IMR-90 (cell line): ENCODE results near the gene CALY. TPM values are rescaled to one million over a fixed set of nuclear protein-coding genes. Genes with fewer than 3 reads are reported as not detected.

Experiments used
- ATAC-seq: fragments of 200-7000 bp; cut with Tn5 transposase; 2 replicates; pipeline ENCODE4 v1.9.1; 2020; ENCODE audit warnings: low read depth, mild to moderate bottlenecking, moderate library complexity
- BruUV-seq: library from RNA; stranded (reverse); fragments of 400-500 nt; replicated peaks from 2 replicates; lab custom pipeline; 2021; lab: Mats Ljungman, UMichigan
- CTCF ChIA-PET: fragments of 300-600 bp; formaldehyde crosslinking; extraction: SDS; loops from one replicate; lab custom pipeline; 2021; ENCODE audit warnings: antibody characterized with exemption; lab: Yijun Ruan, JAX
- POLR2A ChIA-PET: fragments of 300-600 bp; sonication (Branson Sonifier 250); formaldehyde crosslinking; loops from one replicate; lab custom pipeline; 2022; ENCODE audit warnings: antibody characterized with exemption; ENCODE audit not compliant: unreplicated experiment; lab: Charles Lee
- DNase-seq: peaks from one replicate; pipeline ENCODE4 v3.0.0; 2013
- H2AFZ ChIP-seq: replicated peaks from 2 replicates; pipeline ENCODE3; 2013; ENCODE audit warnings: low read length, mild to moderate bottlenecking; ENCODE audit not compliant: poor library complexity
- H2AK5ac ChIP-seq: 2 replicates; pipeline ENCODE4 v1.6.1; 2013; ENCODE audit warnings: low read depth, low read length, inconsistent platforms
- H2AK9ac ChIP-seq: replicated peaks from 2 replicates; pipeline ENCODE3; 2013; ENCODE audit warnings: mild to moderate bottlenecking, low read depth, low read length, moderate library complexity; ENCODE audit not compliant: poor library complexity
- H2BK120ac ChIP-seq: 2 replicates; pipeline ENCODE4 v1.6.1; 2013; ENCODE audit warnings: low read depth, low read length, inconsistent platforms
- H2BK15ac ChIP-seq: 3 replicates; pipeline ENCODE4 v1.6.1; 2013; ENCODE audit warnings: low read depth, low read length, inconsistent platforms
- H2BK20ac ChIP-seq: 2 replicates; pipeline ENCODE4 v1.6.1; 2013; ENCODE audit warnings: low read depth, mild to moderate bottlenecking, inconsistent platforms, low read length, moderate library complexity
- H2BK5ac ChIP-seq: 2 replicates; pipeline ENCODE4 v1.6.1; 2013; ENCODE audit warnings: mild to moderate bottlenecking, low read depth, low read length, inconsistent platforms; ENCODE audit not compliant: poor library complexity, severe bottlenecking
- H3K14ac ChIP-seq: replicated peaks from 2 replicates; pipeline ENCODE4 v1.6.1; 2013; ENCODE audit warnings: low read depth, low read length, inconsistent platforms
- H3K18ac ChIP-seq: 2 replicates; pipeline ENCODE4 v1.6.1; 2013; ENCODE audit warnings: low read depth, low read length, control low read depth
- H3K23ac ChIP-seq: 2 replicates; pipeline ENCODE4 v1.6.1; 2013; ENCODE audit warnings: low read depth, low read length, inconsistent platforms
- H3K27ac ChIP-seq: 2 replicates; pipeline ENCODE4 v1.5.1; 2013; ENCODE audit warnings: mild to moderate bottlenecking, control low read depth, low read length; ENCODE audit not compliant: insufficient read depth
- H3K27me3 ChIP-seq: 2 replicates; pipeline ENCODE4 v1.6.1; 2013; ENCODE audit warnings: low read length; ENCODE audit not compliant: control insufficient read depth, insufficient read depth
- H3K36me3 ChIP-seq: 2 replicates; pipeline ENCODE4 v1.6.1; 2013; ENCODE audit warnings: low read length, mixed read lengths; ENCODE audit not compliant: control insufficient read depth, insufficient read depth
- H3K4ac ChIP-seq: 2 replicates; pipeline ENCODE4 v1.6.1; 2013; ENCODE audit warnings: low read depth, low read length, inconsistent platforms
- H3K4me1 ChIP-seq: 2 replicates; pipeline ENCODE4 v1.6.1; 2013; ENCODE audit warnings: low read length, mixed read lengths; ENCODE audit not compliant: control insufficient read depth, insufficient read depth
- H3K4me2 ChIP-seq: 2 replicates; pipeline ENCODE4 v1.6.1; 2013; ENCODE audit warnings: low read depth, mild to moderate bottlenecking, control low read depth, low read length, moderate library complexity
- H3K4me3 ChIP-seq: 2 replicates; pipeline ENCODE4 v1.5.1; 2013; ENCODE audit warnings: low read depth, mild to moderate bottlenecking, control low read depth, low read length, moderate library complexity; ENCODE audit not compliant: insufficient read depth
- H3K56ac ChIP-seq: 2 replicates; pipeline ENCODE4 v1.6.1; 2013; ENCODE audit warnings: low read length, inconsistent platforms; ENCODE audit not compliant: insufficient read depth; ENCODE audit errors: extremely low read depth
- H3K79me1 ChIP-seq, 2 experiments: 2 replicates each; pipeline ENCODE4 v1.6.1; 2013; ENCODE audit warnings: low read length in 2 of 2, inconsistent platforms in 1 of 2, low read depth in 1 of 2
- H3K9ac ChIP-seq: 2 replicates; pipeline ENCODE4 v1.6.1; 2013; ENCODE audit warnings: low read depth, low read length, control low read depth
- H3K9me1 ChIP-seq: 2 replicates; pipeline ENCODE4 v1.6.1; 2013; ENCODE audit warnings: low read length, inconsistent platforms; ENCODE audit not compliant: insufficient read depth
- H3K9me3 ChIP-seq: 2 replicates; pipeline ENCODE4 v1.6.1; 2013; ENCODE audit warnings: low read length; ENCODE audit not compliant: control insufficient read depth, insufficient read depth
- H4K20me1 ChIP-seq: 2 replicates; pipeline ENCODE4 v1.6.1; 2013; ENCODE audit warnings: low read length, inconsistent platforms; ENCODE audit not compliant: insufficient read depth
- H4K5ac ChIP-seq: 2 replicates; pipeline ENCODE4 v1.6.1; 2013; ENCODE audit warnings: mild to moderate bottlenecking, low read depth, low read length, control low read depth
- H4K8ac ChIP-seq, 2 experiments: 2 replicates each; pipeline ENCODE4 v1.6.1; 2013; ENCODE audit warnings: low read depth in 2 of 2, low read length in 2 of 2, control low read depth in 1 of 2, inconsistent platforms in 1 of 2
- H4K91ac ChIP-seq: 2 replicates; pipeline ENCODE4 v1.6.1; 2013; ENCODE audit warnings: low read depth, low read length, inconsistent platforms; ENCODE audit not compliant: insufficient read depth
- BHLHE40 ChIP-seq: fragments of 150-350 bp; IDR thresholded peaks from 2 replicates; pipeline ENCODE4 v1.6.1; 2016; ENCODE audit warnings: mild to moderate bottlenecking, low read depth, low read length
- CHD1 ChIP-seq: IDR thresholded peaks from 2 replicates; pipeline ENCODE4 v1.6.1; 2012; ENCODE audit warnings: low read depth, low read length, improper control_type of control experiment
- FOS ChIP-seq: fragments of 150-350 bp; IDR thresholded peaks from 2 replicates; pipeline ENCODE4 v1.6.1; 2016; ENCODE audit warnings: low read depth, low read length
- MAFK ChIP-seq: IDR thresholded peaks from 2 replicates; pipeline ENCODE4 v1.6.1; 2012; ENCODE audit warnings: low read depth, low read length, improper control_type of control experiment
- MXI1 ChIP-seq: IDR thresholded peaks from 2 replicates; pipeline ENCODE4 v1.6.1; 2012; ENCODE audit warnings: low read depth, mild to moderate bottlenecking, low read length, moderate library complexity, borderline replicate concordance
- RAD21 ChIP-seq: IDR thresholded peaks from 2 replicates; pipeline ENCODE4 v1.6.1; 2012; ENCODE audit warnings: low read length, improper control_type of control experiment
- RCOR1 ChIP-seq: IDR thresholded peaks from 2 replicates; pipeline ENCODE4 v1.6.1; 2012; ENCODE audit warnings: mild to moderate bottlenecking, low read length, improper control_type of control experiment; ENCODE audit not compliant: insufficient replicate concordance
- RFX5 ChIP-seq: IDR thresholded peaks from 2 replicates; pipeline ENCODE4 v1.8.0; 2012; ENCODE audit warnings: low read depth, mild to moderate bottlenecking, low read length, moderate library complexity
- SMC3 ChIP-seq: fragments of 150-350 bp; IDR thresholded peaks from 2 replicates; pipeline ENCODE4 v1.6.1; 2016; ENCODE audit warnings: low read depth, mild to moderate bottlenecking, antibody characterized with exemption, low read length, moderate library complexity
- USF2 ChIP-seq: fragments of 150-350 bp; IDR thresholded peaks from 2 replicates; pipeline ENCODE4 v1.6.1; 2017; ENCODE audit warnings: mild to moderate bottlenecking, antibody characterized with exemption, low read length, low read depth
- WGBS, 2 experiments: methylation state at CpG; one replicate each; pipeline versions ENCODE4 v1.1.5 to v1.1.7; 2013; ENCODE audit warnings: missing lambda C conversion rate in 2 of 2; ENCODE audit not compliant: insufficient read length in 1 of 2; ENCODE audit errors: extremely low coverage in 2 of 2; 5-methylcytosine and 5-hydroxymethylcytosine counted together
- dilution Hi-C: fragments of 300-500 bp; cut with HindIII; formaldehyde crosslinking; loops from one replicate; pipeline ENCODE4 v1.14.3; 2018; ENCODE audit warnings: low sequenced_read_pairs; ENCODE audit not compliant: unreplicated experiment
- in situ Hi-C: fragments of 300-500 bp; cut with MboI; formaldehyde crosslinking; loops from 3 replicates; pipeline ENCODE4 v1.14.3; 2019; ENCODE audit warnings: low sequenced_read_pairs, inconsistent platforms, mixed read lengths
- intact Hi-C: fragments of 100-400 bp; cut with micrococcal nuclease; formaldehyde crosslinking; loops from 2 replicates; pipeline ENCODE4 v1.10.0; 2022
- polyA plus RNA-seq, 3 experiments: library from polyadenylated mRNA; depleted of rRNA; stranded (reverse); fragments of >200 nt; gene quantifications; 2 replicates each; pipeline ENCODE4 v1.2.3, GENCODE V29; 2012; ENCODE audit warnings: low replicate concordance in 1 of 3
- total RNA-seq: library from RNA; depleted of rRNA; stranded (reverse); fragments of >200 nt; gene quantifications from 2 replicates; pipeline ENCODE4 v1.2.3, GENCODE V29; 2012

CALY gene
- total and polyA plus RNA-seq, 2 of the 4 experiments (the other 2 are of a cell fraction): 0.34 TPM; not detected in 1

DNA sequence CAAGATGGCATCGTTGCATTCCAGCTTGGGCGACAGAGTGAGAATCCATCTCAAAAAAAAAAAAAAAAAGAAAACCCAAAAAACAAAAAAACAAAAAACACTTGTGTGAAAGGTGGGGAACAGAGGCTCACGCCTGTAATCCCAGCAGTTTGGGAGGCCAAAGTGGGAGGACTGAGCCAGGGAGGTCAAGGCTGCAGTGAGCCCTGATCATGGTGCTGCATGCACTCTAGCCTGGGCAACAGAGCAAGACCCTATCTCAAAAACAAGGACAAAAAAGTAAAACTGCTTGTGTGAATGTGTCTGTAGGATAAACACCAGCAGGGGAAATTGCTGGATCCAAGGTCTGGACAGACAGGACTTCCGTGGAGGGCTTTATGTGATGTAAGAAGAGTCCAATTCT, 46.9 kb upstream of the CALY start:
- Histone ChIP-seq H2AK5ac (no peak overlapping the region), H3K9me3 (no peaks in the 10 kb centered on the region), H3K27ac (no peak overlapping the region), H2BK5ac (no peak overlapping the region), H2BK15ac (no peak overlapping the region), H3K79me1 (peaks cover 0 to 10% of the 10 kb centered on the region in 2 experiments; a peak in 3 of 4 replicates), H3K56ac (no peak overlapping the region), H4K8ac (no peak overlapping the region), H2AK9ac (no peak overlapping the region), H2AFZ (no peak overlapping the region), H4K20me1 (no peaks in the 10 kb centered on the region), H3K27me3 (no peaks in the 10 kb centered on the region), H3K4me2 (no peak overlapping the region), H2BK120ac (no peak overlapping the region), H3K18ac (no peak overlapping the region), H2BK20ac (no peak overlapping the region), H3K9me1 (peaks cover 8% of the 10 kb centered on the region; the same call in 1 of the 2 replicates), H3K4ac (no peak overlapping the region), H3K36me3 (peaks cover 5% of the 10 kb centered on the region), H3K4me3 (no peak overlapping the region), H3K23ac (no peak overlapping the region), H3K4me1 (peaks cover 3% of the 10 kb centered on the region; the same call in 1 of the 2 replicates), H4K91ac (no peak overlapping the region), H3K9ac (no peak overlapping the region), H4K5ac (no peak overlapping the region), H3K14ac (no peak overlapping the region)
- no TSS peak for BruUV-seq
- WGBS, 2 experiments: no CpG with 5 or more reads among the region's 4 CpGs
- ChIA-PET POLR2A (no interaction called here), CTCF (interaction anchor here (0.6 kb wide), 1 partner anchor 23 kb away, joined by 4 read pairs; no protein-coding TSS in a partner anchor)
- DNase-seq (no peak), ATAC-seq (no peak)
- in situ Hi-C loops (no loop called here), dilution Hi-C loops (no loop called here), intact Hi-C loops (no loop called here)
- no peak for TF ChIP-seq FOS
- no peak for TF ChIP-seq CHD1
- TF ChIP-seq BHLHE40: no peak
- TF ChIP-seq RFX5: no peak
- no peak for TF ChIP-seq MAFK
- TF ChIP-seq USF2: no peak
- no peak for TF ChIP-seq RAD21
- TF ChIP-seq RCOR1: no peak
- TF ChIP-seq MXI1: no peak
- TF ChIP-seq SMC3: no peak
